ENCODE results near the gene S100A13.

Gene S100A13

GRCh38 chr1:153659656-153660055 lies 32.4 kb upstream of the S100A13 start:
- Mint-ChIP-seq H3K4me3 (peak overlapping the region; percentile 97), H3K36me3 (ENCODE audit: low read depth) (peaks cover 38% of the 10 kb centered on the region), H3K27me3 (ENCODE audit: low read depth, poor library complexity) (peaks cover 3% of the 10 kb centered on the region), H3K27ac (peak overlapping the region; percentile 69), H3K9me3 (no peaks in the 10 kb centered on the region), H3K4me1 (peaks cover 26% of the 10 kb centered on the region)
- TF ChIP-seq CTCF (IDR thresholded peaks at IDR 0.05) = no peak
- DNase-seq = no peak

DNA sequence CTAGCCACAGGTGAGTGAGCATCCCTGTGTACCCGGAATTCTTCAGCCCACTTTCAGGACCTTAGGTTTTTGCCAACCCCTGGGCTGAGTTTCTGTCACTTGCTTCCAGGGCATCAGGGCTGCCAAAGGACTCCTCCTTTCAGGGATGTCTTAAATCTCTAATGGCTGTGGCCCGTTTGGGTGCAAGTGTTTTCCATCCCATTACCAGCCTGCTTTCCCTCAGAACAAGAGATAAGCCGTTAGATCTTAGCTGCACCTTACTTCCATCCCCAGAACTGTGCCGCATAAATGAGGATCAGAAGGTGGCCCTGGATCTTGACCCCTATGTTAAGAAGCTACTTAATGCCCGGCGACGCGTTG lies 31.9 kb upstream of the S100A13 start:
- TF ChIP-seq CTCF (IDR thresholded peaks at IDR 0.05) = no peak
- Mint-ChIP-seq H3K27ac (no peak overlapping the region), H3K27me3 (ENCODE audit: low read depth, poor library complexity) (peaks cover 3% of the 10 kb centered on the region), H3K36me3 (ENCODE audit: low read depth) (peaks cover 33% of the 10 kb centered on the region), H3K4me1 (peaks cover 26% of the 10 kb centered on the region), H3K9me3 (no peaks in the 10 kb centered on the region), H3K4me3 (peak overlapping the region; percentile 97)
- no peak for DNase-seq

GRCh38 chr1:153658400-153659174 lies 31.3 kb upstream of the S100A13 start, which contains the start of gene SNAPIN:
Gene SNAPIN, plus strand, starts transcription at chr1:153658703. Its CDS starts 41 bp downstream, at chr1:153658744.
- Mint-ChIP-seq H3K27me3 (ENCODE audit: low read depth, poor library complexity) (peaks cover 3% of the 10 kb centered on the region), H3K36me3 (ENCODE audit: low read depth) (peaks cover 27% of the 10 kb centered on the region), H3K4me3 (peak within 1 kb of the TSS; percentile 97), H3K4me1 (peaks cover 26% of the 10 kb centered on the region), H3K9me3 (no peaks in the 10 kb centered on the region), H3K27ac (peak within 1 kb of the TSS; percentile 69)
- TF ChIP-seq CTCF (IDR thresholded peaks at IDR 0.05) = no peak
- peak; percentile 90 for DNase-seq

DNA sequence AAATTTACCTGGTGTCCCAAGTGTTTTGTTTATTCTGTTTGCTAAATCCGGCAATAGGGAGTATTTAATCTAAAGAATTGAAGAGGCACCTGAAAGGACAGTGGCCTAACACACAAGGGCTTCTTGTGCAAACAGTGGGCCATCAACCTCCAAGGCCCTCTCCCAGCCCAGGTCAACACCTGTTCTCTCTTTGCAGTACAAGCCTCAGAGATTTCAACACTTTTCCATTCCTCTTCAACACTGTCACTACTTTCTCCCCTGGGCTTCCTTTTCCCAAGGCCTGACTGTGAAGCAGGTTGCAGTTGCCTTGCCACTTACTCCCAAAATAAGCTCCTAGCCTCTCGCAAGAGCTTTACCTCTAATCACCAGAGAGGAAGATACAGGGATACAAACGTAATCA lies 28.0 kb upstream of the S100A13 start:
- Mint-ChIP-seq H3K4me3 (no peak overlapping the region), H3K27me3 (ENCODE audit: low read depth, poor library complexity) (peaks cover 3% of the 10 kb centered on the region), H3K9me3 (no peaks in the 10 kb centered on the region), H3K27ac (no peak overlapping the region), H3K36me3 (ENCODE audit: low read depth) (no peaks in the 10 kb centered on the region), H3K4me1 (peaks cover 18% of the 10 kb centered on the region)
- TF ChIP-seq CTCF (IDR thresholded peaks at IDR 0.05) = no peak
- no peak for DNase-seq

DNA sequence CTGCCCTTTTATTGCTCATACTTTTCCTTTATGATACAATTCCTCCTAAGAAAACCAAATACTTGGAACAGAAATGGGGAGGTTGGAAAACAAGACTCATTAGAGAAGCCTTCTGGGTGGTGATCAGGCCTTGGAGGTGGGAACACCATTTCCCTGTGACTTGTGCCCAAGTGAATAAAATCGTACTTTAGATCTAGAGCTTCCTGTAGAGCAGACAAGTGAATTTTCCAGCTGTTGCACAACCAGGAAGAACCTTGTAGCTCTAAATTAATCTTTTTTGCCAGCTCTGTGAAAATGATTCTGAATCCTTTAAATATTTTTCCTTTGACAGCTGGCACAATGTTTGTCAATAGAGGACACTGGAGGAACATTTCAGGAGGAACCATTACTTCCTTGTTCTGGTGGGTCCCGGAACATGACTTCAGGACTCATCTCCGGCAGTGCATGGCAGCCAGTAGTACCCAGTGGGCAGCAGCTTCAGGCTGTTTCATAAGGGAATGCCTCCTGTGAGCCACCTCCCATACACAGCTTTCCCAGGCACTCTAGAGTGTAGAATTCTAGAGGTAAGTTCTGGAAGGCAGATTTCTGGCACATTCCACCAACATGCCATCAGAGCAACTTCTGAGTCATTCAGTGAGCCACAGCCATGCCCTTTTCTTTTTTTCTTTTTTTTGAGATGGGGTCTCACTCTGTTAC lies 25.6 kb upstream of the S100A13 start:
- Mint-ChIP-seq H3K4me1 (peaks cover 1% of the 10 kb centered on the region), H3K36me3 (ENCODE audit: low read depth) (no peaks in the 10 kb centered on the region), H3K27me3 (ENCODE audit: low read depth, poor library complexity) (peaks cover 3% of the 10 kb centered on the region), H3K27ac (no peak overlapping the region), H3K4me3 (no peak overlapping the region), H3K9me3 (no peaks in the 10 kb centered on the region)
- no peak for DNase-seq
- TF ChIP-seq CTCF (IDR thresholded peaks at IDR 0.05) = no peak

Measured in nephron progenitor cell (in vitro differentiated cells).